HEK293 (cell line): ENCODE measurements around the gene MRPL34.

Experiments
- CTCF ChIA-PET: fragments of 350-600 bp; formaldehyde crosslinking; extraction: SDS; loops from one replicate; lab custom pipeline; 2021; ENCODE audit warnings: antibody characterized with exemption; lab: Yijun Ruan, JAX
- POLR2A ChIA-PET: fragments of 300-600 bp; formaldehyde crosslinking; extraction: SDS; loops from one replicate; lab custom pipeline; 2020; ENCODE audit warnings: antibody characterized with exemption, inconsistent platforms; lab: Yijun Ruan, JAX
- H3K27ac ChIP-seq: fragments of 200-500 bp; sonication (Bioruptor generic); 2 replicates; pipeline ENCODE4 v1.5.1; 2014; ENCODE audit warnings: low read depth, low read length, control low read depth, inconsistent platforms; ENCODE audit errors: extremely low read depth
- H3K36me3 ChIP-seq, 2 experiments: fragments of 200-500 bp in 1 of 2; sonication (Bioruptor generic) in 1 of 2; 1 replicate in 1 of 2; 2 replicates in 1 of 2; pipeline ENCODE4 v1.5.1; 2014 to 2017; ENCODE audit warnings: inconsistent platforms in 2 of 2, low read length in 2 of 2; ENCODE audit not compliant: control insufficient read depth in 2 of 2, insufficient read depth in 1 of 2
- H3K4me1 ChIP-seq: fragments of 200-500 bp; sonication (Bioruptor generic); 2 replicates; pipeline ENCODE4 v1.5.1; 2014; ENCODE audit warnings: mild to moderate bottlenecking, low read length, inconsistent platforms; ENCODE audit not compliant: control insufficient read depth, insufficient read depth
- H3K4me3 ChIP-seq: 2 replicates; pipeline ENCODE4 v1.5.1; 2011; ENCODE audit warnings: low read depth, mild to moderate bottlenecking, control low read depth, low read length, moderate library complexity
- H3K9me3 ChIP-seq: fragments of 200-500 bp; sonication (Bioruptor generic); 2 replicates; pipeline ENCODE4 v1.5.1; 2014; ENCODE audit warnings: low read depth, low read length, inconsistent platforms; ENCODE audit not compliant: control insufficient read depth, insufficient read depth
- BCL11A ChIP-seq: fragments of 450-650 bp; formaldehyde crosslinking; IDR thresholded peaks from 2 replicates; pipeline ENCODE4 v1.5.1; 2016; ENCODE audit warnings: low read depth, missing biosample characterization, missing genetic modification characterization
- GLIS1 ChIP-seq: fragments of 450-650 bp; formaldehyde crosslinking; IDR thresholded peaks from 2 replicates; pipeline ENCODE4 v1.5.1; 2016; ENCODE audit warnings: missing biosample characterization, missing genetic modification characterization
- GLIS2 ChIP-seq: fragments of 450-650 bp; formaldehyde crosslinking; IDR thresholded peaks from 2 replicates; pipeline ENCODE4 v1.5.1; 2016; ENCODE audit warnings: missing biosample characterization, missing genetic modification characterization
- HOXD13 ChIP-seq: sonication (generic); formaldehyde crosslinking; IDR thresholded peaks from 2 replicates; pipeline ENCODE4 v1.8.0; 2022; ENCODE audit warnings: missing genetic modification reagents, borderline replicate concordance
- KLF7 ChIP-seq: fragments of 450-650 bp; formaldehyde crosslinking; IDR thresholded peaks from 2 replicates; pipeline ENCODE4 v1.5.1; 2016; ENCODE audit warnings: missing biosample characterization, missing genetic modification characterization, borderline replicate concordance
- KLF8 ChIP-seq: fragments of 450-650 bp; formaldehyde crosslinking; IDR thresholded peaks from 2 replicates; pipeline ENCODE4 v1.5.1; 2016; ENCODE audit warnings: missing biosample characterization, missing genetic modification characterization
- PATZ1 ChIP-seq: fragments of 450-650 bp; formaldehyde crosslinking; IDR thresholded peaks from 2 replicates; pipeline ENCODE4 v1.5.1; 2016; ENCODE audit warnings: missing biosample characterization, missing genetic modification characterization
- PBX3 ChIP-seq: sonication (generic); formaldehyde crosslinking; IDR thresholded peaks from 2 replicates; pipeline ENCODE4 v1.8.1; 2022; ENCODE audit warnings: mild to moderate bottlenecking, moderate library complexity, missing genetic modification reagents
- SCRT1 ChIP-seq: fragments of 450-650 bp; formaldehyde crosslinking; IDR thresholded peaks from 2 replicates; pipeline ENCODE4 v1.5.1; 2016; ENCODE audit warnings: missing biosample characterization, missing genetic modification characterization, borderline replicate concordance
- SP2 ChIP-seq: fragments of 450-650 bp; formaldehyde crosslinking; IDR thresholded peaks from 2 replicates; pipeline ENCODE4 v1.5.1; 2016; ENCODE audit warnings: missing biosample characterization, missing genetic modification characterization
- TRIM28 ChIP-seq: IDR thresholded peaks from 2 replicates; pipeline ENCODE4 v1.6.1; 2011; ENCODE audit warnings: low read length, control low read depth, borderline replicate concordance
- ZBTB17 ChIP-seq: fragments of 450-650 bp; formaldehyde crosslinking; IDR thresholded peaks from 2 replicates; pipeline ENCODE4 v1.5.1; 2016; ENCODE audit warnings: missing biosample characterization, missing genetic modification characterization
- ZBTB48 ChIP-seq: fragments of 450-650 bp; formaldehyde crosslinking; IDR thresholded peaks from 2 replicates; pipeline ENCODE4 v1.5.1; 2016; ENCODE audit warnings: missing biosample characterization, missing genetic modification characterization
- ZIC2 ChIP-seq: fragments of 450-650 bp; formaldehyde crosslinking; IDR thresholded peaks from 2 replicates; pipeline ENCODE4 v1.5.1; 2016; ENCODE audit warnings: missing biosample characterization, missing genetic modification characterization
- ZNF16 ChIP-seq: fragments of 450-650 bp; formaldehyde crosslinking; IDR thresholded peaks from 2 replicates; pipeline ENCODE4 v1.5.1; 2016; ENCODE audit warnings: low read depth, missing biosample characterization, missing genetic modification characterization
- ZNF335 ChIP-seq: fragments of 450-650 bp; formaldehyde crosslinking; conservative IDR thresholded peaks from 2 replicates; pipeline ENCODE4 v1.5.1; 2016; ENCODE audit warnings: missing biosample characterization, missing genetic modification characterization
- ZNF391 ChIP-seq: fragments of 450-650 bp; formaldehyde crosslinking; IDR thresholded peaks from 2 replicates; pipeline ENCODE4 v1.5.1; 2016; ENCODE audit warnings: low read depth, missing biosample characterization, missing genetic modification characterization, borderline replicate concordance
- ZNF398 ChIP-seq: fragments of 450-650 bp; formaldehyde crosslinking; IDR thresholded peaks from 2 replicates; pipeline ENCODE4 v1.5.1; 2017; ENCODE audit warnings: missing biosample characterization, missing genetic modification characterization
- ZNF585B ChIP-seq: fragments of 450-650 bp; formaldehyde crosslinking; IDR thresholded peaks from 2 replicates; pipeline ENCODE4 v1.5.1; 2016; ENCODE audit warnings: missing biosample characterization, missing genetic modification characterization
- ZNF610 ChIP-seq: fragments of 450-650 bp; formaldehyde crosslinking; IDR thresholded peaks from 2 replicates; pipeline ENCODE4 v1.5.1; 2016; ENCODE audit warnings: missing biosample characterization, missing genetic modification characterization, borderline replicate concordance
- ZNF629 ChIP-seq: fragments of 450-650 bp; formaldehyde crosslinking; IDR thresholded peaks from 2 replicates; pipeline ENCODE4 v1.5.1; 2017; ENCODE audit warnings: missing biosample characterization, missing genetic modification characterization
- ZNF660 ChIP-seq: fragments of 450-650 bp; IDR thresholded peaks from 2 replicates; pipeline ENCODE4 v1.5.1; 2018; ENCODE audit warnings: missing biosample characterization, mild to moderate bottlenecking, missing genetic modification characterization
- ZNF701 ChIP-seq: fragments of 450-650 bp; formaldehyde crosslinking; IDR thresholded peaks from 2 replicates; pipeline ENCODE4 v1.5.1; 2016; ENCODE audit warnings: missing biosample characterization, missing genetic modification characterization
- ZNF837 ChIP-seq: fragments of 450-650 bp; formaldehyde crosslinking; IDR thresholded peaks from 2 replicates; pipeline ENCODE4 v1.5.1; 2016; ENCODE audit warnings: missing biosample characterization, missing genetic modification characterization
- TF ChIP-seq, protein P1 (sequence below): fragments of 450-650 bp; formaldehyde crosslinking; optimal IDR thresholded peaks from 2 replicates; pipeline ENCODE3; 2016; ENCODE audit warnings: missing biosample characterization, mild to moderate bottlenecking, missing genetic modification characterization

MRPL34 gene

DNA sequence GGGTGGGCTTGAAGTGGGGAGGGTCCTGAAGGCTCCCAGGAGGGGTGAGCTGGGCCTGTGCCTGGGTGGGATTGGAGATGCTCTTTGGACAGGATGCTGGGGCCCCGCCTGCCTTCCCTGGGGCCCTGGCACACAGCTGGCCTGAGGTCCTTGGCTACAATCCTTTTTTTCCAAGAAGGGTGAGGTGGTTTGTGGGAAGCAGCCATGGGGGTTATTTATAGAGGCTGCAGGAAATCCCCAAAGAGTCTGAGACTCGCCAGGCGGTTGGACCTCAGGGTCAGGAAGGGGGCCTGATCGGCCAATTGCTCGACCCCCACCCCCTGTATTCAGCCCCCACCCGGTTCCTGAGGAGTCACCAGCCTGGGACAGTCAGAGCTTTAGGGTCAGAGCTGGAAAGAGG lies 41.7 kb downstream of the MRPL34 start (continued):
- TF ChIP-seq KLF8 (tag by site-specific recombination) (no peak), PBX3 (CRISPR knock-in tag) (no peak), TRIM28 (no peak), ZNF610 (tag by site-specific recombination) (no peak), ZNF585B (tag by site-specific recombination) (no peak)

- no peak overlapping the region for H3K4me3 ChIP-seq
- H3K9me3 ChIP-seq, result no peaks in the 10 kb centered on the region
- H3K27ac ChIP-seq, result no peak overlapping the region
- TF ChIP-seq ZNF16 (tag by site-specific recombination), result peak; percentile 95
- no peak for TF ChIP-seq ZNF701 (tag by site-specific recombination)
- TF ChIP-seq, protein P1, sequence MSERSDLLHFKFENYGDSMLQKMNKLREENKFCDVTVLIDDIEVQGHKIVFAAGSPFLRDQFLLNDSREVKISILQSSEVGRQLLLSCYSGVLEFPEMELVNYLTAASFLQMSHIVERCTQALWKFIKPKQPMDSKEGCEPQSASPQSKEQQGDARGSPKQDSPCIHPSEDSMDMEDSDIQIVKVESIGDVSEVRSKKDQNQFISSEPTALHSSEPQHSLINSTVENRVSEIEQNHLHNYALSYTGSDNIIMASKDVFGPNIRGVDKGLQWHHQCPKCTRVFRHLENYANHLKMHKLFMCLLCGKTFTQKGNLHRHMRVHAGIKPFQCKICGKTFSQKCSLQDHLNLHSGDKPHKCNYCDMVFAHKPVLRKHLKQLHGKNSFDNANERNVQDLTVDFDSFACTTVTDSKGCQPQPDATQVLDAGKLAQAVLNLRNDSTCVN (tag by site-specific recombination), result peak; percentile 11
- TF ChIP-seq ZNF629 (tag by site-specific recombination), result no peak
- no peaks in the 10 kb centered on the region; a peak in 1 of 3 replicates for H3K36me3 ChIP-seq
- ChIA-PET CTCF (interaction anchor here (0.5 to 2.2 kb wide), 7 partner anchors 36 to 416 kb away, joined by 3 to 17 read pairs (median 3); no protein-coding TSS in a partner anchor), POLR2A (no interaction called here)
- H3K4me1 ChIP-seq, result no peaks in the 10 kb centered on the region
Observed at GRCh38 chr19:17347877-17348276, 42.2 kb downstream of the MRPL34 start.

DNA sequence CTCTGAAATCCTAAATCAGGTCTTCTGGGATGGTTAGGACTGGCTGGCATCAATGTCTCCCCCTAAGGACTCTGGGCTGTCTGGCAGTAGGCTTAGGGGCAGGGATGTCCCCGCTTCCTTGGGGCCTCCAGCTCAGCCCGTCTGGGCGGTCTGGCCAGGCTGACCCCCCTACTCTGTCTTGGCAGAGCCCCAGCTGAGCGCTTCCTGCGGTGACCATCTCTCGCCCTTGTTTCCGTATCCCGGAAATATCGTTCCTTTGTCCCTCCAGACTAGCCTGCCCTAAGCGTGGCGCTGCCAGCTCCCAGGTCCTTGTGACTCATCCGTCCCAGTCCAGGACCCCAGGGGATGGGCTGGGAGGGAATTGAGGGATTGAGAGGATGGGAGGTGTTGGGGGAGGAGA lies 43.0 kb downstream of the MRPL34 start:
- Histone ChIP-seq H3K4me1 (no peaks in the 10 kb centered on the region), H3K9me3 (no peaks in the 10 kb centered on the region), H3K27ac (no peak overlapping the region), H3K36me3 (no peaks in the 10 kb centered on the region; a peak in 1 of 3 replicates), H3K4me3 (no peak overlapping the region)
- POLR2A ChIA-PET, result no interaction called here
- CTCF ChIA-PET, result interaction anchor here (1.0 to 2.2 kb wide), 3 partner anchors 9 to 40 kb away, joined by 3 to 17 read pairs (median 3); no protein-coding TSS in a partner anchor
- TF ChIP-seq KLF7 (tag by site-specific recombination) (no peak), GLIS1 (peak; percentile 68), ZNF398 (tag by site-specific recombination) (peak; percentile 75), ZNF660 (no peak), SCRT1 (tag by site-specific recombination) (no peak), BCL11A (no peak), PATZ1 (tag by site-specific recombination) (peak; percentile 46; the same call in 1 of the 2 replicates), GLIS2 (peak; percentile 62; the same call in 1 of the 2 replicates), ZBTB48 (peak; percentile 52; the same call in 1 of the 2 replicates), HOXD13 (CRISPR knock-in tag) (no peak), ZBTB17 (tag by site-specific recombination) (peak; percentile 94), ZNF837 (no peak), ZIC2 (peak; percentile 80), ZNF335 (tag by site-specific recombination) (peak; percentile 66), SP2 (tag by site-specific recombination) (peak; percentile 36), ZNF391 (tag by site-specific recombination) (no peak)
